HS-5 (cell line): Measurements from ENCODE around the gene HSPB8.
"Not testable (repeated sequence)": the region's sequence is repeated elsewhere in the genome, so short reads cannot be mapped to it uniquely, and the experiment has no call there.

Source experiments
- DNase-seq: peaks from one replicate; pipeline ENCODE4 v3.0.0-alpha.2; 2012; ENCODE audit warnings: low read depth

HSPB8 gene

DNA sequence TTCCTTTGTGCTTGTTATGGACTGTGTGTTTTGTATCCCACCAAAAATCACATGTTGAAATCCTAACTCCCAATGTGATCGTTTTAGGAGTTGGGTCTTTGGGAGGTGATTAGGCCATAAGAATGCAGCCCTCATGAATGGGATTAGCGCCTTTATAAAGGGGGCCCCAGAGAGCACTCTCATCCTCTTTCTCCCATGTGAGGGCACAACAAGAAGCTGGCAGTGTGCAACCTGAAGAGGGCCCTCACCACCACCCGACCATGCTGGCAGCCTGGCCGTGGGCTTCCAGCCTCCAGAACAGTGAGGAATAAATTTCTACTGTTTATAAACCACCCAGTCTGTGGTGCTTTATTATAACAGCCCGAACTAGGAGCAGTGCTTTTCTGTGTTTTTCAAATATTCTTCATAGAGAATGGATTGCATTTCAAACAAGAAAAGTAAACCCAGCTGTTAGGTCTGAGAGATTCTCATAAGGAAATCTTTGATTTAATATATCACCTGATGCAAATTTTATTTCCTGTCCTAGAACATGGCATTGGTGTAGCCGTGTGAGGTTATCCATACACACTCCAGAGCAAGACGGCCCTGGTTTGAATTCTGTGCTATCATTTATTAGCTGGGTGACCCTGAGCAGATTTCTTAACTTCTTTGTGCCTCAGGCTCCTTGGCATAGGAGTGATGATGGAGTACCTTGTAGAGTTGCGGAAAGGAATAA lies 27.8 kb downstream of the HSPB8 start:
- no peak for DNase-seq

DNA sequence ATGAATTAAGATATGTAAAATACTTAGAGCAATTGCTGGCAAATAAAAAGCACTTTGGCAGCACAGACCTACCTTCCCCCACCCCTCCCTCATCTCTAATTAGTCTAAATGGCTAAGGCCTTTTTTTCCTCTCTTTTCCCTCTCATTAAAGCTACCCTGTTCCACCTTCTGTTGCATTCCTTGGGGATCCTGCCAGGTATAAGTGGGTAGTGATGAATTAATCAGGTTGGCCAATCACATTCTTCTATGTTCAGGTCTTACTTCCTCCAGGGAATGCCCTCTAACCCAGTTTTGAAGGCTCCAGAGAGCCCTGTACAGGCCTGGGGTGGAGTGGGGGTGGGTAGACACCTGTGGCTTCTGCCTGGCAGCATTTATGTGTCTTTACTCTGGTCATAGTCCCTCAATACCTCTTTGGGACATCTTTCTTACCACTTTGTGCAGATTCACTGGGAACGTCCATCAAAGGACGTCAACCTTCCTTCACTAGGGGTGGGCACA lies 28.4 kb downstream of the HSPB8 start:
- DNase-seq: no peak

DNA sequence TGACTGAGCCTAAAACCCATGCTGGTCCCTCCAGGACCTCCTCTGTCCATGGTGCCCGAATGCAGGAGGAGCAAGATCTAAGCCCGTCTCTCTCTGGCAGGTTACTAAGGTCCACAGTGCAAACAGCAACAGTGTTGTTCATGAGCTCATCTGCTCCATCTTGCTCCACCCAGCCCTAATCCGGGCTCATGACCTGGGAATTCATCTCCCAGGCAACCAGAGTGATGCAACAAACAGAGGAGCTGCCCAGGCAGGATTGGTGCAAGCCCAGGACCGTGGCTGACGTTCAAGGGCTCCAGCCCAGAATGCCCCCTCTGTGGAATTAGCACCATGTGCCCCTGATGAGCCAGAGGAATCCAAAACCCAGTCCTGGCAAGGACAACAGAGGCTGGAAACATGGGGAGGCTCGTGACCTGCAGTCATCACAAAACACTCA lies 29.9 kb downstream of the HSPB8 start:
- DNase-seq: no peak

DNA sequence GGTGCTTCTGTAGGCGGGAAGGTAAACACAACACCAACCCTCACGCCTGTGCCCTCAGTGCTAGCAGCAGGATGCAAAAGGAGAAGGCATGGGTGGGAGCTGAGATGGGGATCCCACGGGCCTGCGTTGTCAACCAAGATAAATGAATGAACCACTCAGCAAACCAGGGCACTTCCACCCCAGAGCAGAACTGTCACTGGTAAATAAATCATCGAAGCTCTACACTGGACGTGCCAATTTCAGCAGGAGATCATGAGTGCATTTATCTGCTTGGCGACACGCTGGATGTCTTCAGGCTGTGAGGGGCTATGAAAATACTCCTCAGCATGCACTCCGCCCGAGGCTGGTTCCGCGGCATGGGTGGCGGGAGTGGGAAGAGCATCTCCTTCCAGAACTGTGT lies 33.2 kb downstream of the HSPB8 start:
- no peak for DNase-seq

DNA sequence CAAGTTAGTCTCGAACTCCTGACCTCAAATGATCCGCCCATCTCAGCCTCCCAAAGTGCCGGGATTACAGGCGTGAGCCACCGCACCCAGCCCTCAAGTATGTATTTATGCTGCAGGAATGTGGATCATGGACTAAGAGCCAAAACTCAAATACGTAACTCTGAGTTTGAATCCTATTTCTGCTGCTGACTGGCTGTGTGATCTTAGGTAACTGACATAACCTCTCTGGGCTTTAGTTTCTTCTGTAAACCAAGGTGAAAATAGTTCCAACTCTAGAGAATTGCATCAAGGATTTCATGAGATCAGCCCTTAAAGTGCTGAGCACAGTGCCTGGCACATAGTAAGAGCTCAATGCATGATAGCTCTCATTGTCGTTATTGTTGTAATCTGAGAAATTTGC lies 37.4 kb downstream of the HSPB8 start:
- no peak for DNase-seq

DNA sequence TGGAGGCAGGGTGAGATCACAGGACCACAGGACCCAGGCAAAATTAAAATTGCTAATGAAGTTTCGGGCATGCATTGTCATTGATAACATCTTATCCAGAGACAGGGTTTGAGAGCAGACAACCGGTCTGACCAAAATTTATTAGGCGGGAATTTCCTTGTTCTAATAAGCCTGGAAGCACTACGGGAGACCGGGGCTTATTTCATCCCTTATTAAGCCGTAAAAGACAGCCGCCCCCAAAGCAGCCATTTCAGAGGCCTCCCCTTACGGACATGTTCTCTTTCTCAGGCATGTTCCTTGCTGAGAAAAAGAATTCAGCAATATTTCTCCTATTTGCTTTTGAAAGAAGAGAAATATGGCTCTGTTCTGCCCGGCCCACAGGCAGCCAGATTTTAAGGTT lies 40.1 kb downstream of the HSPB8 start:
- not testable (repeated sequence) for DNase-seq

DNA sequence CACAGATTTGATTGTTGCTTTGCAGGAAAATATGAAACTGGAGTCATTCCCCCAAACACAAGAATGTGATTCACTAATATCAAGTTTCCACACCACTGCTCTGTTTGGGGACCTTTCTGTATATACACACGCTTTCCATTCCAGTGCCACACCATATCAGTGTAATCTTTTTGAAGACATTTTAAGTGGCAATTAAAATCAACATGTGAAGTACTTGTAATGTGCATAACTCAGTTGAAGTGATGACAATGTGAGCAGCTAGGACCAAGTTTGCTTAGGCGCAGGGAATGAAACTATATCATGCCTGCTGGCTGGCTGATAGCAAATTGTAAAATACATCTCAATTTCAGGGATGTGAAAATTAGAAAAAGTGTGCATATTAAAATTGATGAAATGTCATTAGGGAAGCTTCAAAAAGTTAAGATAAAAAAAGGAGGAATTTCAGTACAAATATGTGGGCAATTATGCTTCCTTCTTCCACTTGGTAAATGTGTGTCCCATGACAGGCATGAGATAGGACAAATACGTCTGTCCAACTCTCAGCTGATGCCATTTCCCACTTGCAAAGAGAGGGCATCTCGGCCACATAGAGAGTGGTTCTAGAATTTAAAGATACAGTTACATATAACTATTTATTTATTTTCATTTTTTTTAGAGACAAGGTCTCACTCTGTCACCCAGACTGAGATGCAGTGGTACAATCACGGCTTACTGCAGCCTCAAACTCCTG lies 43.7 kb downstream of the HSPB8 start:
- no peak for DNase-seq

DNA sequence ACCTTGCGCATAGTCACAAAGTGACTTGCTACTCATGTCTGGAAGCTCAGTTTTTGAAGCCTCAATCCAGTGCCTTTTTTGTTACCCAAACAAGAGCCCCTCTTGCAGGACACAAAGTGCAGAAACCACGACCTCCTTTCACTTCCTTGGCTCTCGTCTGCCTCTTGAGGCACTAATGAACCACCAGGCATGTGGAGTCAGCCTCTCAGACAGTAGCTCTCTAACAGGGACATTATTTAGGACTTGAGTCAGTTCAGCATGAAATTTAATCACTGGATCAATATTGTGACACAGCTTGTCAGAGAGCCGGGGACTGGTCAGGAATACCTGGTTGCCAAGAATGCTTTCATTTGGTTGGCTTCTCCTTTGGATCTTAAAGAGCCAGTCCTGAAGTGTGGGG lies 46.7 kb downstream of the HSPB8 start:
- no peak for DNase-seq

DNA sequence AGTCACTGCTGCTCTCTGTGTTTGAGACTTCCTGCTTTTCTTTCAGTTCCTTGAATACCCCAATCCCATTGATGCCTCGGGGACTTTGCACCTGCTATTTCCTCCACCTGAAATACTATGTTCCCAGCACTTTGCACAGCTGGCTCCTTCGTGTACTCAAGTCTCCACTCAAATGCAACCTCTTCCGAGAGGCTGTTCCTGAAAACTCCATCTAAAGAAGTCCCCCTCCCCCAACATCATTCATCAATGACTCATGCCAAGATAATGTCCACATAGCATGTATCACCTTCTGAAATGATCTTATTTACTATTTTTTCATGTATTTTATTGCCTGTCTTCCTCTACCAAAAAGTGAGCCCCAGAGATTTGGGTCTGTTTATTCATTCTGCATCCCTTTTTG lies 48.6 kb downstream of the HSPB8 start:
- no peak for DNase-seq

DNA sequence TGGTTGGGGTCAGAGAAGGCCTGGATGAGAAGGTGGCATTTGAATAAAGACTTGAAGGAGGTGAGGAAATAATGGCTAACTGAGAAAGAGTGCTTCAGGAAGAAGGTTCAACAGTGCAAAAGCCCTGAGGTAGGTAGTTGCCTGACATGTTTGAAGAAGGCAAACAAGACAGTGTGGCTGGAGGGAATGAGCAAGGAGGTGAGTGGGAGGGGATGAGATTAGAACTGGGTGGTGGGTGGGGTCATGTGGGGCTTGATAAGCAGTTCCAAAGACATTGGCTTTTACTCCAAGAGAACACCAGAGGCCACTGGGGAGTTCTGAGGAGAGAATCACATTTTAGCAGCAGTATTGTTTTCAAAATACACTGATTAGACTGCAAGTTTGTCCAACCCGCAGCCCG lies 50.5 kb downstream of the HSPB8 start:
- DNase-seq: no peak

DNA sequence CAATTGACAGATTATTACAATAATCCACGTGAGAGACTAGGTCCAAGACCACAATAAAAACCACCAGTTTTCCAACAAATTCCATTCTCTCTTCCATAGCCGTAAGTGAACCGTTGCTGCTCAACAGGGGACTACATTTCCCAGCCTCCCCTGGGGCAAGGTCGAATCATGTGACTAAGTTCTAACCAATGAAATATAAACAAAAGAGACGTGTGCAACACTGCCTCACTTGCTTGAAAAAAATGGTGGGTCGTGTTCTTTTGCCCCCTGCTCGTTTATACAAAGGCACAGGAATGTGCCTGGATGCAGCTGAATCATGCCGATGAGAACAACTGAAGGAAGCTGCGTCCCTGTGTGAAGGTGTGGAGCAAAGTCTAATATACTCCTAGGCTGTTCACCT lies 51.1 kb downstream of the HSPB8 start:
- no peak for DNase-seq

DNA sequence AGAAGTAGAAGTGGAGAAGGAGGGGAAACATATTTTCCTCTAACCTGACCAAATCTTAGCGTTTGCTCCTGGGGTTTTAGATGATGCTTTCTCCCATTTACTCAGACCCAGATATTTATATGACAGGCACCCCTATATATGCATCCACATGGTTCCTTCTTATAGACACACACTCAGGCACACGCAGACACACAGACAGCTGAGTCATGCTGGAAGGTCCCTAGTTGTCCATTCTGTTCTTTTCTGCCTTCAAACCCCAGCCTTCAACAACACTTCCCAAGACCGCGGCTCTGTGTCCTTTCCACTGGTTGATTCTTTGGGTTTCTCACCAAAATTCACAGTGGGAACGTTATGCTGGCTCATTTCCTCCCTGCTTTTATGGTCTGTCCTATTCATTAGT lies 52.1 kb downstream of the HSPB8 start:
- DNase-seq: no peak

DNA sequence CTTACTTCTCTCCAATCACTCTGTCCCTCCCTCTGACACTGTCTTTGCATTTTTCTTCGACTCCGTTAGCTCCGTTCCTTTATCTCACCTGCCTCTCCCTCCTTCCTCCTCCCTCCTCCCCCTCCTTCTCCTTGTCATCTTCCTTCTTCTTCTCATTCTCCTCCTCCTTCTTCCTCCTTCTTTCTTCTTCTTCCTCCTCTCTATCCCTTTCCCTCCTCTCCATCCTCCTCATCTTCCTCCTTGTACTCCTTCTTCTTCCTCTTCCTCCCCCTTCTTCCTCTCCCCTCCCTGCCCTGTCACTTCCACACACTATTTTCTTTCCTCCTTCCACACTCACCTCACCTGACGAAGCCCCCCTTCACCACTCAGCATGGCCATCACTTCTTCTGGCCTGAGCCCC lies 53.0 kb downstream of the HSPB8 start:
- DNase-seq: no peak

DNA sequence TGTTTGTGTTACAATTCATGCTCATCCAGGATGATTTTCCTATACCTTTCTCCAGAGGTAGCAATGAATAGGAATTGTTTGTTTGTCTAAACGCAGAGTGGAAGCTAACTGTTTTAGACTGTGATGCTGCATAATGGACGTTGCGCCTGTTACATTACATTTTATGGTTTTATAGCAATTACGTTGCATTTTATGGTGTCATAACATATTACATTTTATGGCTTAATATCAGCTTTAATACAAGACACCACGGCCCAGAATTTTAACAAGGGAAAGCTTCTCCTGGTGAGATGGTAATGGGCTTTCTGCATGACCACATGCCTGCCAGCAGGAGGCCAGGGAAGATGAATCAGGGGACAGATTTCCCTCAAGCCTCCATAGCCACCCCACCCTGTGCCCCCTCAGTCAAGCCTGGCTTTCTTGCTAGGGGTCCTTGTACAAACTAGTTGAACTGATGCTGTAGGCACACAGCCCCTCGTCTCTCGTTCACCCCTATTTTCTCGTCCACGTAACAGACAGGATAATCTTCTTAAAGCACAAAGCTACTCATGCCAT lies 56.5 kb downstream of the HSPB8 start:
- no peak for DNase-seq

DNA sequence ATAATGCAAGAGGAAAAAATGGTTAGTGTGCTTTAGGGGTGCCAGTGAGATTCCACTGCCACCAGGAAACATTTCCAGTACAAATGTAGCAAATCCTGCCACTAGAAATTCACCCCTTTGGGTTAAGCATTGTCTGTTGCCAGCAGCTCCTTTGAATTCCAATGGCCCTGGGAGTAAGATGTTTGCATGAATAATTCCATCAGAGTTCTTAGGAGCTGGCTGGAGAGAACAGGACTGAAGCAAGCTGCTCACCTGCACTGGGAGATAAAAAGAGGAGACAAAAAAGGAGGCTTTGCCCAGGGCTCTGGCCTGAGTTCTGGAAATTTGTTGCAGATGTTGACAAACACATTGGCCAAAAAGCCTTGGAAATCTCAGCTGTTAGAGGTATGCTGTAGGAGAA lies 57.6 kb downstream of the HSPB8 start:
- DNase-seq: no peak

DNA sequence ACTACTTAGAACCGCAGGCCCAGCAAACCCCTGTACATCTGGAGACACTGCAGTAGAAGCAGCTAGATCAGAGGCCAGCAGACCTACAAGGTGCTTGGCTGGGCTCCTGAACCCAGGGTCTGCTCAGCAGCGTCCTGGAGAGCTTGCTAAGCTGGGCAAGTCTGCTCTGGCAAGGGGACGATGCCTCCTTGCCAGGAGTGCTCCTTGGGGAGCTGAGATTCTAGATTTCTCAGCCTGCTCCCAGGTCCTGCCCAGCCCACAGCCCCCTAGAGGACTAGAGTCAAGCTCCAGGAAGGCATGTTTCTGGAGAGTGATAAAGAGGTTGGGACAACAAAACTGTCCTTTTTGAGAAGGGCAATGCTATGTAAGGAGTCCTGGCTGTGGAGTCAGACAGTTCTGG lies 60.3 kb downstream of the HSPB8 start:
- DNase-seq: no peak

DNA sequence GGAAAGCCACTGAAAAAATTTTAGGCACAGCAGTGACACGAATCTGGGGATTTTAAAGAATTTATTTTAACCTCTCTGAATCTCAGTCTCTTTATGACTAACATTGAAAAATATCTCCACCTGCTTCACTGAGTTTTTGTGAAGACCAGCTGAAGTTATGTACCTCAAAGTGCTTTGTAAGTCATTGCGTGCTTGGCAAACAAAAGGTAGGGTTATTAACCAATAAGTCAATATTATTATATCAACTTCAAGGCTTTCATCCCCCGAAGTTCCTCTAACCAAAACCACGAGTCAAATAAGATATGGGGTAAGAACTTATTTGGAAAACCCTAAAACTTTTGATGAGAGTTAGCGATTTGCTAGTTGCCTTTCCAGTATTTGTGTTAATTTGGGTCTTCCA lies 62.3 kb downstream of the HSPB8 start:
- no peak for DNase-seq

DNA sequence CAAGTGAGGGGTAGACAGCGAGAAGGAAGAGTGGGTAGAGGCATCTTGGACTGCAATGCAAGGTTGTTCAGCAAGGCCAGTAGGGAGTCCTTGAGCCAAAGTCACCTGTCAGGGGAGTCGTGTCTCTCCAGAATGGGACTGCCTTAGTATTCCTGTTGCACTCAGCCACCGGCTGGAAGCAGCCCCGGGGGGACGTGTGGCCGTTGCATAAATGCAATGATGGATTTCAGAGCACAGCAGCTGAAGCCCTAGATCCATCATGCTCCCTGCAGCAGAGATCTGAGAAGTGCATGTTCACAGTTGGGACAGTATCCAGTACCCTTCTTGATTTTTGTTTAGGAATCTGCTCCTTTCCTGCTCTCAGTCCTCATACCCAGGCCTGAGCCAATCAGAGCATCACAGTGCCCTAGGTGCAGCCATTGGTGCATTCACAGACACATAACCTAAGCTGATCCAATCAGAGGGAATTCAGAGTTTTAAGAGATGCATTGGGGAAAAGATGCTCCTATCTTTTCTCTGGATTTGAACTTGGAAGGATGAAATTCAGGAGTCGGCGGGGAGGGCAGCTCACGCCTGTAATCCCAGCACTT lies 62.9 kb downstream of the HSPB8 start:
- no peak for DNase-seq
